Measurements from ENCODE around the gene TEX52. TPM values are rescaled to one million over a fixed set of nuclear protein-coding genes. Genes with fewer than 3 reads are reported as not detected.

TEX52 gene
- total RNA-seq, 1 experiment from 2014 or later: not detected

DNA sequence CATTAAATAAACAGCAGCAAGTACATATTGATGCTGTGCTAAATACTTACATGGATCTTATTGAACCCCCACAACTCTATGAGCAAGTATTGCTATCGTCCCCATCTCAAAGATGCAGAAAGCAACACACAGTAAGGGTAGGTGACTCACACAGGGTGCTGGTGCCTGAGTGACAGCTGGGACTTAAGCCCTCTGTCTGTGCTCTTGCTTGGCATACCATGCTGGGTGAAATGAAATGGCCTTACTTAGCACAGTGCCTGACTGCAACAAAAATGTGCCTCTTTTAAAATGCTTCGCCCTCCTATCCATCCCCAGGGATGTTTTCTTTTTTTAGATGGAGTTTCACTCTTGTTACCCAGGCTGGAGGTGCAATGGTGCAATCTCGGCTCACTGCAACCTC, 788 bp downstream of the TEX52 start:
- no peak for TF ChIP-seq SRF (IDR thresholded peaks at IDR 0.05; ENCODE audit: low read depth)
- TF ChIP-seq SIN3A (IDR thresholded peaks at IDR 0.05; ENCODE audit: low read depth): no peak
- no peak for TF ChIP-seq YY1 (IDR thresholded peaks at IDR 0.05; ENCODE audit: extremely low read depth, insufficient replicate concordance, low read depth, low read length)
- TF ChIP-seq, protein P1, sequence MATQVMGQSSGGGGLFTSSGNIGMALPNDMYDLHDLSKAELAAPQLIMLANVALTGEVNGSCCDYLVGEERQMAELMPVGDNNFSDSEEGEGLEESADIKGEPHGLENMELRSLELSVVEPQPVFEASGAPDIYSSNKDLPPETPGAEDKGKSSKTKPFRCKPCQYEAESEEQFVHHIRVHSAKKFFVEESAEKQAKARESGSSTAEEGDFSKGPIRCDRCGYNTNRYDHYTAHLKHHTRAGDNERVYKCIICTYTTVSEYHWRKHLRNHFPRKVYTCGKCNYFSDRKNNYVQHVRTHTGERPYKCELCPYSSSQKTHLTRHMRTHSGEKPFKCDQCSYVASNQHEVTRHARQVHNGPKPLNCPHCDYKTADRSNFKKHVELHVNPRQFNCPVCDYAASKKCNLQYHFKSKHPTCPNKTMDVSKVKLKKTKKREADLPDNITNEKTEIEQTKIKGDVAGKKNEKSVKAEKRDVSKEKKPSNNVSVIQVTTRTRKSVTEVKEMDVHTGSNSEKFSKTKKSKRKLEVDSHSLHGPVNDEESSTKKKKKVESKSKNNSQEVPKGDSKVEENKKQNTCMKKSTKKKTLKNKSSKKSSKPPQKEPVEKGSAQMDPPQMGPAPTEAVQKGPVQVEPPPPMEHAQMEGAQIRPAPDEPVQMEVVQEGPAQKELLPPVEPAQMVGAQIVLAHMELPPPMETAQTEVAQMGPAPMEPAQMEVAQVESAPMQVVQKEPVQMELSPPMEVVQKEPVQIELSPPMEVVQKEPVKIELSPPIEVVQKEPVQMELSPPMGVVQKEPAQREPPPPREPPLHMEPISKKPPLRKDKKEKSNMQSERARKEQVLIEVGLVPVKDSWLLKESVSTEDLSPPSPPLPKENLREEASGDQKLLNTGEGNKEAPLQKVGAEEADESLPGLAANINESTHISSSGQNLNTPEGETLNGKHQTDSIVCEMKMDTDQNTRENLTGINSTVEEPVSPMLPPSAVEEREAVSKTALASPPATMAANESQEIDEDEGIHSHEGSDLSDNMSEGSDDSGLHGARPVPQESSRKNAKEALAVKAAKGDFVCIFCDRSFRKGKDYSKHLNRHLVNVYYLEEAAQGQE (IDR thresholded peaks at IDR 0.05; ENCODE audit: low read depth): no peak
- no peak for TF ChIP-seq ZFX (IDR thresholded peaks at IDR 0.05)
- TF ChIP-seq EGR1 (IDR thresholded peaks at IDR 0.05; ENCODE audit: low read depth): no peak
- no peak for TF ChIP-seq RAD21 (IDR thresholded peaks at IDR 0.05; ENCODE audit: low read depth)
- Histone ChIP-seq H3K4me3 (replicated peaks in 1 of 2; ENCODE audit: low read depth in 1 of 2, low read length in 2 of 2) (no peak overlapping the region), H3K27ac (ENCODE audit: low read depth, low read length) (no peak overlapping the region), H3K36me3 (ENCODE audit: control insufficient read depth in 1 of 2, insufficient read depth in 2 of 2, low read length in 2 of 2) (peaks cover 20 to 21% of the 10 kb centered on the region in 2 experiments; a peak in 3 of 4 replicates), H3K4me2 (ENCODE audit: low read length) (no peak overlapping the region), H2AFZ (ENCODE audit: low read depth, low read length, poor library complexity, severe bottlenecking) (no peak overlapping the region), H3K27me3 (ENCODE audit: insufficient read depth, low read length) (no peaks in the 10 kb centered on the region), H4K20me1 (ENCODE audit: insufficient read depth) (no peaks in the 10 kb centered on the region), H3K79me2 (ENCODE audit: insufficient read depth, low read length) (no peaks in the 10 kb centered on the region), H3K9ac (ENCODE audit: low read length) (no peak overlapping the region), H3K9me2 (ENCODE audit: insufficient read depth) (no peaks in the 10 kb centered on the region), H3K4me1 (ENCODE audit: control insufficient read depth in 1 of 2, insufficient read depth in 2 of 2, low read length in 2 of 2) (peaks cover 0 to 3% of the 10 kb centered on the region in 2 experiments; a peak in 2 of 4 replicates), H3K9me3 (ENCODE audit: control insufficient read depth in 1 of 2, insufficient read depth in 1 of 2, low read depth in 1 of 2, low read length in 2 of 2) (no peaks in the 10 kb centered on the region)
- CTCF ChIA-PET: interaction anchor here (0.6 kb wide), 1 partner anchor 262 kb away, joined by 3 read pairs; no protein-coding TSS in a partner anchor
- intact Hi-C loops (cut with micrococcal nuclease): no loop called here
- POLR2A ChIA-PET: no interaction called here
- BruUV-seq (replicated peaks): no TSS peak
- no peak for ATAC-seq
- RAD21 ChIA-PET (ENCODE audit: low non-redundant PET in 1 of 2, low total read pairs in 2 of 2, uncharacterized antibody in 2 of 2, unreplicated experiment in 2 of 2): interaction anchor here in 1 of 2 experiments (0.6 kb wide), 1 partner anchor 13 kb away, joined by 3 read pairs; no protein-coding TSS in a partner anchor
- DNase-seq (ENCODE audit: low read depth, low spot score): no peak

Measured in HCT116 (cell line).